Measurements from ENCODE around the gene RIPOR3.

GRCh38 chr20:50558483-50558925 lies 132.8 kb downstream of the RIPOR3 start:
- TF ChIP-seq EZH2phosphoT487 (IDR thresholded peaks at IDR 0.05; ENCODE audit: low read depth) (no peak), CTCF (IDR thresholded peaks at IDR 0.05; ENCODE audit: low read depth, low read length) (no peak)

Measured in OCI-LY3 (cell line).